Neural progenitor cell (in vitro differentiated cells): ENCODE measurements around the gene LTN1. TPM values are rescaled to one million over a fixed set of nuclear protein-coding genes. Genes with fewer than 3 reads are reported as not detected.

ENCODE experiments used
- DNase-seq: peaks from one replicate; pipeline ENCODE4 v3.0.0-alpha.2; 2016; ENCODE audit warnings: low spot score
- H2AFZ ChIP-seq: fragments of 200-600 bp; sonication (generic); replicated peaks from 2 replicates; pipeline ENCODE4 v1.6.1; 2016; ENCODE audit warnings: antibody characterized with exemption
- H3F3A ChIP-seq: fragments of 200-600 bp; sonication (generic); 2 replicates; pipeline ENCODE4 v1.6.1; 2016; ENCODE audit warnings: antibody characterized with exemption, low read depth
- H3K27ac ChIP-seq: fragments of 200-600 bp; sonication (generic); 2 replicates; pipeline ENCODE4 v1.5.1; 2016; ENCODE audit warnings: mild to moderate bottlenecking
- H3K27me3 ChIP-seq: fragments of 200-600 bp; sonication (generic); 2 replicates; pipeline ENCODE4 v1.6.1; 2016; ENCODE audit warnings: mild to moderate bottlenecking, moderate library complexity
- H3K36me3 ChIP-seq: fragments of 200-600 bp; sonication (generic); 2 replicates; pipeline ENCODE4 v1.5.1; 2016
- H3K4me1 ChIP-seq: fragments of 200-600 bp; sonication (generic); 2 replicates; pipeline ENCODE4 v1.6.1; 2016; ENCODE audit warnings: mixed run types
- H3K4me2 ChIP-seq: fragments of 200-600 bp; sonication (generic); 2 replicates; pipeline ENCODE4 v1.6.1; 2016
- H3K4me3 ChIP-seq: fragments of 200-600 bp; sonication (generic); 2 replicates; pipeline ENCODE4 v1.5.1; 2016
- H3K79me2 ChIP-seq: fragments of 200-600 bp; sonication (generic); 2 replicates; pipeline ENCODE4 v1.6.1; 2016; ENCODE audit warnings: low read depth
- H3K9ac ChIP-seq: fragments of 200-600 bp; sonication (generic); 2 replicates; pipeline ENCODE4 v1.6.1; 2016
- H3K9me3 ChIP-seq: fragments of 200-600 bp; sonication (generic); 2 replicates; pipeline ENCODE4 v1.5.1; 2016; ENCODE audit warnings: low read depth
- H4K20me1 ChIP-seq: fragments of 200-600 bp; sonication (generic); 2 replicates; pipeline ENCODE4 v1.6.1; 2016; ENCODE audit warnings: low read depth
- H3K27ac Mint-ChIP-seq: 3 replicates; pipeline ENCODE4 v1.8.0; 2021; ENCODE audit warnings: mixed read lengths
- H3K27me3 Mint-ChIP-seq: 2 replicates; pipeline ENCODE4 v1.8.0; 2022; ENCODE audit warnings: low read depth, mild to moderate bottlenecking, inconsistent platforms, moderate library complexity, mixed read lengths; ENCODE audit not compliant: insufficient read depth
- H3K36me3 Mint-ChIP-seq: 3 replicates; pipeline ENCODE4 v1.8.0; 2021; ENCODE audit warnings: mixed read lengths
- H3K4me1 Mint-ChIP-seq: 3 replicates; pipeline ENCODE4 v1.8.0; 2021; ENCODE audit warnings: mixed read lengths
- H3K4me3 Mint-ChIP-seq: 3 replicates; pipeline ENCODE4 v1.8.0; 2021; ENCODE audit warnings: mild to moderate bottlenecking, moderate library complexity, mixed read lengths
- H3K9me3 Mint-ChIP-seq: 3 replicates; pipeline ENCODE4 v1.8.0; 2020; ENCODE audit warnings: mixed read lengths
- EZH2 ChIP-seq: fragments of 200-600 bp; sonication (generic); IDR thresholded peaks from 2 replicates; pipeline ENCODE4 v1.6.1; 2017; ENCODE audit warnings: antibody characterized with exemption, mild to moderate bottlenecking, moderate library complexity
- EZH2phosphoT487 ChIP-seq: fragments of 200-600 bp; sonication (generic); IDR thresholded peaks from 2 replicates; pipeline ENCODE4 v1.6.1; 2017; ENCODE audit warnings: antibody characterized with exemption
- total RNA-seq: library from RNA; depleted of rRNA; stranded (reverse); fragments of >200 nt; gene quantifications from 2 replicates; pipeline ENCODE4 v1.2.3, GENCODE V29; 2015; ENCODE audit warnings: low replicate concordance
- TF ChIP-seq, protein P1 (sequence below): fragments of 200-600 bp; sonication (generic); IDR thresholded peaks from 2 replicates; pipeline ENCODE4 v1.5.1; 2017; ENCODE audit warnings: antibody characterized with exemption, mild to moderate bottlenecking

The LTN1 gene
- total RNA-seq, 1 donor from 2014 or later, result 37.3 TPM

DNA sequence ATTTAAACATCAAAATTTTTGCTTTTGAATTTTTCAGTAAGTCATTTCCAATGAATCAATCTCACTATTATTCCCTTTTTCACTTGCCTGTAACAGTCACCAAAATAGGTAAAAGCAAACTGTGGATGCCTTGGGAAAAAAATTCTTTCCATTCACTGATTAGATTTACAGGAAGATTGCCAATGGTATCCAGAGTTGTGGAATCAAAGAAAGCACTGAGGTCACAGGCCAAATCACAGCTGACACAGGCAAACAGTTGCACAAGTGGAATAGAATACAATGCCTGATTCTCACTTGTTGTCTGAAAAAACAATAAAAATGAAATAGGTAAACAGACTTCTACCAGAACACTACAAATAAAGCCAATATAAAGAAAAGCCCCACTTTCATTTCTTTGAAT, 48.4 kb downstream of the LTN1 start:
- H4K20me1 ChIP-seq, result no peaks in the 10 kb centered on the region

DNA sequence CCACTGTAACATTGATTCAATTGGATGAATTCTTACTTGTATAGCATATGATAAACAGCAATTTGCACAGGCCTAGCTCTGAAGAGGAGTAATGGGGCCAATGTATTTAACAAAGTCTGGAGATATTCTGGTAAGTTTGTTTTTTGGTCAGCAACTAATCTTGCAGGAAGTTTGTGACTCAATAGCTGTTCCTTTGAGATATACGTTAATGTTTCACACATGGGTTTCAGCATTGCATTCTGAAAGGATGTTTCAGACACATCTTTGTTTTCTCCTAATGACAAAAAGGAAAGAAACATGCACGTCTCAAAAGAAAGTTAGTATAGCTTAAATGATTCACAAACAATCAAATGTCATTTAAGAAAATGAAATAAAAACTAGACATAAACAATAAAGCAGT, 49.0 kb downstream of the LTN1 start:
- H3K9me3 ChIP-seq, result no peaks in the 10 kb centered on the region
- peaks cover 7% of the 10 kb centered on the region for H3F3A ChIP-seq
- TF ChIP-seq, protein P1, sequence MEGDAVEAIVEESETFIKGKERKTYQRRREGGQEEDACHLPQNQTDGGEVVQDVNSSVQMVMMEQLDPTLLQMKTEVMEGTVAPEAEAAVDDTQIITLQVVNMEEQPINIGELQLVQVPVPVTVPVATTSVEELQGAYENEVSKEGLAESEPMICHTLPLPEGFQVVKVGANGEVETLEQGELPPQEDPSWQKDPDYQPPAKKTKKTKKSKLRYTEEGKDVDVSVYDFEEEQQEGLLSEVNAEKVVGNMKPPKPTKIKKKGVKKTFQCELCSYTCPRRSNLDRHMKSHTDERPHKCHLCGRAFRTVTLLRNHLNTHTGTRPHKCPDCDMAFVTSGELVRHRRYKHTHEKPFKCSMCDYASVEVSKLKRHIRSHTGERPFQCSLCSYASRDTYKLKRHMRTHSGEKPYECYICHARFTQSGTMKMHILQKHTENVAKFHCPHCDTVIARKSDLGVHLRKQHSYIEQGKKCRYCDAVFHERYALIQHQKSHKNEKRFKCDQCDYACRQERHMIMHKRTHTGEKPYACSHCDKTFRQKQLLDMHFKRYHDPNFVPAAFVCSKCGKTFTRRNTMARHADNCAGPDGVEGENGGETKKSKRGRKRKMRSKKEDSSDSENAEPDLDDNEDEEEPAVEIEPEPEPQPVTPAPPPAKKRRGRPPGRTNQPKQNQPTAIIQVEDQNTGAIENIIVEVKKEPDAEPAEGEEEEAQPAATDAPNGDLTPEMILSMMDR, result no peak
- TF ChIP-seq EZH2phosphoT487 (no peak), EZH2 (no peak)
- peaks cover 17% of the 10 kb centered on the region for H3K36me3 ChIP-seq
- no peak overlapping the region for H3K27ac ChIP-seq
- no peak overlapping the region for H2AFZ ChIP-seq
- H3K4me3 Mint-ChIP-seq, result no peak overlapping the region
- H3K4me1 Mint-ChIP-seq, result no peaks in the 10 kb centered on the region
- H3K27me3 Mint-ChIP-seq, result peaks cover 2% of the 10 kb centered on the region
- no peaks in the 10 kb centered on the region for H3K79me2 ChIP-seq
- H3K4me3 ChIP-seq, result no peak overlapping the region
- H3K4me1 ChIP-seq, result no peaks in the 10 kb centered on the region
- DNase-seq, result no peak
- no peak overlapping the region for H3K27ac Mint-ChIP-seq
- no peaks in the 10 kb centered on the region for H3K36me3 Mint-ChIP-seq
- peak overlapping the region; percentile 39 for H3K9ac ChIP-seq
- no peaks in the 10 kb centered on the region for H4K20me1 ChIP-seq
- no peaks in the 10 kb centered on the region for H3K27me3 ChIP-seq
- H3K9me3 Mint-ChIP-seq, result no peaks in the 10 kb centered on the region
- no peak overlapping the region for H3K4me2 ChIP-seq

More for the DNA sequence above, 48.4 kb downstream of the LTN1 start:
- peaks cover 7% of the 10 kb centered on the region for H3F3A ChIP-seq
- H3K36me3 ChIP-seq, result peaks cover 17% of the 10 kb centered on the region
- TF ChIP-seq EZH2 (no peak), EZH2phosphoT487 (no peak)
- TF ChIP-seq, protein P1, result no peak
- Mint-ChIP-seq H3K4me3 (no peak overlapping the region), H3K27me3 (peaks cover 2% of the 10 kb centered on the region), H3K4me1 (no peaks in the 10 kb centered on the region), H3K9me3 (no peaks in the 10 kb centered on the region), H3K36me3 (no peaks in the 10 kb centered on the region), H3K27ac (no peak overlapping the region)
- H3K27ac ChIP-seq, result no peak overlapping the region
- H3K4me2 ChIP-seq, result no peak overlapping the region
- no peaks in the 10 kb centered on the region for H3K27me3 ChIP-seq
- no peak overlapping the region for H3K4me3 ChIP-seq
- no peak overlapping the region for H2AFZ ChIP-seq
- H3K4me1 ChIP-seq, result no peaks in the 10 kb centered on the region
- H3K9ac ChIP-seq, result no peak overlapping the region
- no peak for DNase-seq
- H3K9me3 ChIP-seq, result no peaks in the 10 kb centered on the region
- H3K79me2 ChIP-seq, result no peaks in the 10 kb centered on the region

DNA sequence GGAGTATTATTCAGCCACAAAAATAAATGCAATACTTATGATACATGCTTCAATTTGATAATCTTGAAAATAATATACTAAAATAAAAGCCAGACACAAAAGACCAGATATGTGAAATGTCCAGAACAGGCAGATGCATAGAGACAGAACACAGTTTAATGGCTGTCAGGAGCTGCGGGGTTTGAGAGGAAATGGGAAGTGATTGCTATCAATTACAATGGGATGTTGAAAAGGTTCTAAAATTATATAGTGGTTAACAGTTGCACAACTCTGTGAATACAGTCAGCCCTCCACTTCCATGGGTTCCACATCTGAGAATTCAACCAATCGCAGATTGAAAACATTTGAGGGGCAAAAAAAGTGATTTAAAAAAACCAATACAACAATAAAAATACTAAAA, 54.0 kb downstream of the LTN1 start:
- Mint-ChIP-seq H3K4me1 (peaks cover 6% of the 10 kb centered on the region), H3K4me3 (no peak overlapping the region), H3K9me3 (no peaks in the 10 kb centered on the region), H3K36me3 (peaks cover 12% of the 10 kb centered on the region), H3K27ac (no peak overlapping the region), H3K27me3 (peaks cover 2% of the 10 kb centered on the region)
- H4K20me1 ChIP-seq, result no peaks in the 10 kb centered on the region
- H2AFZ ChIP-seq, result no peak overlapping the region
- no peak overlapping the region for H3K27ac ChIP-seq
- H3K79me2 ChIP-seq, result no peaks in the 10 kb centered on the region
- TF ChIP-seq, protein P1, result no peak
- TF ChIP-seq EZH2 (no peak), EZH2phosphoT487 (no peak)
- H3K4me3 ChIP-seq, result no peak overlapping the region
- H3K36me3 ChIP-seq, result no peaks in the 10 kb centered on the region
- H3K9ac ChIP-seq, result no peak overlapping the region
- H3K27me3 ChIP-seq, result no peaks in the 10 kb centered on the region
- no peaks in the 10 kb centered on the region for H3K9me3 ChIP-seq
- no peak for DNase-seq
- H3K4me1 ChIP-seq, result no peaks in the 10 kb centered on the region
- peaks cover 7% of the 10 kb centered on the region for H3F3A ChIP-seq
- no peak overlapping the region for H3K4me2 ChIP-seq

DNA sequence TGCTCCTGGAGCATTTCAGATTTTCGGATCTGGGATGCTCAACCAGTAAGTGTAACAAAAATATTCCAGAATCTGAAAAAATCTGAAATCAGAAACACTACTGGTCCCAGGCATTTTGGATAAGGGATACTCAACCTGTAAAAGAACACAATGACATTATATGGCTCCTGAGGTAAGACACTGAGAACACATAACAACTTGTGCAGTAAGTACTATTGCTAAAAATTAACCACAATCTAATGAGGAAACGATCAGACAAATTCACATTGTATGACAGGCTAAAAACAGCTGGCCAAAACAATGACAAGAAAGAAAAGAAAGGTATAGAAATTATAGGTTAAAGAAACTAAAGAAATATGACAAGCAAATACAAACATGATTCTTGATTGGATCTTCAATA, 54.9 kb downstream of the LTN1 start:
- TF ChIP-seq, protein P1, result no peak
- TF ChIP-seq EZH2phosphoT487 (no peak), EZH2 (no peak)
- H3K4me2 ChIP-seq, result no peak overlapping the region
- H3K27ac ChIP-seq, result no peak overlapping the region
- H3K4me1 ChIP-seq, result no peaks in the 10 kb centered on the region
- H4K20me1 ChIP-seq, result no peaks in the 10 kb centered on the region
- no peaks in the 10 kb centered on the region for H3K27me3 ChIP-seq
- no peak overlapping the region for H3K9ac ChIP-seq
- H3K9me3 ChIP-seq, result no peaks in the 10 kb centered on the region
- H3K4me3 ChIP-seq, result no peak overlapping the region
- Mint-ChIP-seq H3K4me1 (peaks cover 6% of the 10 kb centered on the region), H3K36me3 (peaks cover 12% of the 10 kb centered on the region), H3K27ac (no peak overlapping the region), H3K9me3 (no peaks in the 10 kb centered on the region), H3K27me3 (peaks cover 2% of the 10 kb centered on the region), H3K4me3 (no peak overlapping the region)
- H3F3A ChIP-seq, result peaks cover 7% of the 10 kb centered on the region
- DNase-seq, result no peak
- H3K79me2 ChIP-seq, result no peaks in the 10 kb centered on the region
- H3K36me3 ChIP-seq, result no peaks in the 10 kb centered on the region
- no peak overlapping the region for H2AFZ ChIP-seq
